Activated CD4-positive, alpha-beta T cell treated with anti-CD3 and anti-CD28 coated beads, Interleukin-2, Interleukin-4, amounts not matched to agents 100 ng/mL and 50 ng/mL, durations not matched to agents 16 hours and 8 hours (primary cell): ENCODE results near the gene COMP.

Experiments used
- DNase-seq: peaks from one replicate; pipeline ENCODE4 v3.0.0-alpha.2; 2020; ENCODE audit warnings: low spot score

COMP gene

GRCh38 chr19:18768997-18769891 is 21.9 kb downstream of the COMP start:
- no peak for DNase-seq

- DNase-seq: no peak
Observed at GRCh38 chr19:18768046-18768771, 22.9 kb downstream of the COMP start.

- DNase-seq: no peak
Observed at GRCh38 chr19:18765224-18765623, 25.9 kb downstream of the COMP start.

- no peak for DNase-seq
Observed at GRCh38 chr19:18764591-18765051, 26.5 kb downstream of the COMP start.

GRCh38 chr19:18763674-18764590 is 27.2 kb downstream of the COMP start:
- DNase-seq: no peak

GRCh38 chr19:18762125-18763023 is 28.7 kb downstream of the COMP start:
- no peak for DNase-seq

- DNase-seq: no peak
Observed at GRCh38 chr19:18761531-18762110, 29.5 kb downstream of the COMP start.

- no peak for DNase-seq
Observed at GRCh38 chr19:18760440-18761383, 30.4 kb downstream of the COMP start.

- no peak for DNase-seq
Observed at GRCh38 chr19:18759995-18760426, 31.1 kb downstream of the COMP start.

GRCh38 chr19:18759304-18759994 is 31.7 kb downstream of the COMP start:
- no peak for DNase-seq

- no peak for DNase-seq
Observed at GRCh38 chr19:18756896-18757295, 34.2 kb downstream of the COMP start.

GRCh38 chr19:18754501-18754900 is 36.6 kb downstream of the COMP start:
- no peak for DNase-seq

- DNase-seq: no peak
Observed at GRCh38 chr19:18751571-18751970, 39.5 kb downstream of the COMP start.

GRCh38 chr19:18750295-18750970 is 40.7 kb downstream of the COMP start:
- no peak for DNase-seq

GRCh38 chr19:18749362-18750231 is 41.5 kb downstream of the COMP start:
- DNase-seq: no peak

- no peak for DNase-seq
Observed at GRCh38 chr19:18746401-18747325, 44.4 kb downstream of the COMP start.
